Chondrocyte (in vitro differentiated cells): Measurements from ENCODE around the gene MOAP1. TPM values are rescaled to one million over a fixed set of nuclear protein-coding genes. Genes with fewer than 3 reads are reported as not detected.
"Not testable (repeated sequence)": the region's sequence is repeated elsewhere in the genome, so short reads cannot be mapped to it uniquely, and the experiment has no call there.

ENCODE experiments used
- DNase-seq: peaks from one replicate; pipeline ENCODE4 v3.0.0; 2021; ENCODE audit warnings: mixed read lengths, low spot score
- H3K27ac Mint-ChIP-seq: one replicate; pipeline ENCODE4 v1.8.0; 2021; ENCODE audit warnings: mild to moderate bottlenecking, moderate library complexity, mixed read lengths; ENCODE audit not compliant: unreplicated experiment
- H3K27me3 Mint-ChIP-seq: 2 replicates; pipeline ENCODE4 v1.8.0; 2021; ENCODE audit warnings: low read depth, mixed read lengths
- H3K36me3 Mint-ChIP-seq: 2 replicates; pipeline ENCODE4 v1.8.0; 2021; ENCODE audit warnings: low read depth, mixed read lengths
- H3K4me1 Mint-ChIP-seq: 2 replicates; pipeline ENCODE4 v1.8.0; 2021; ENCODE audit warnings: low read depth, mild to moderate bottlenecking, mixed read lengths
- H3K4me3 Mint-ChIP-seq: one replicate; pipeline ENCODE4 v1.8.0; 2021; ENCODE audit warnings: mild to moderate bottlenecking, moderate library complexity, mixed read lengths; ENCODE audit not compliant: unreplicated experiment
- H3K9me3 Mint-ChIP-seq: 2 replicates; pipeline ENCODE4 v1.8.0; 2021; ENCODE audit warnings: low read depth, mixed read lengths
- total RNA-seq: library from RNA; stranded (reverse); gene quantifications from 3 replicates; pipeline ENCODE4 v1.2.1, GENCODE V29; 2021
- TF ChIP-seq, protein P1 (sequence below): fragments of 200-600 bp; sonication (generic); IDR thresholded peaks from 2 replicates; pipeline ENCODE4 v1.5.0; 2021; ENCODE audit warnings: antibody characterized with exemption, mild to moderate bottlenecking, moderate library complexity

MOAP1 gene
- total RNA-seq, 1 donor from 2014 or later: 18.1 TPM

DNA sequence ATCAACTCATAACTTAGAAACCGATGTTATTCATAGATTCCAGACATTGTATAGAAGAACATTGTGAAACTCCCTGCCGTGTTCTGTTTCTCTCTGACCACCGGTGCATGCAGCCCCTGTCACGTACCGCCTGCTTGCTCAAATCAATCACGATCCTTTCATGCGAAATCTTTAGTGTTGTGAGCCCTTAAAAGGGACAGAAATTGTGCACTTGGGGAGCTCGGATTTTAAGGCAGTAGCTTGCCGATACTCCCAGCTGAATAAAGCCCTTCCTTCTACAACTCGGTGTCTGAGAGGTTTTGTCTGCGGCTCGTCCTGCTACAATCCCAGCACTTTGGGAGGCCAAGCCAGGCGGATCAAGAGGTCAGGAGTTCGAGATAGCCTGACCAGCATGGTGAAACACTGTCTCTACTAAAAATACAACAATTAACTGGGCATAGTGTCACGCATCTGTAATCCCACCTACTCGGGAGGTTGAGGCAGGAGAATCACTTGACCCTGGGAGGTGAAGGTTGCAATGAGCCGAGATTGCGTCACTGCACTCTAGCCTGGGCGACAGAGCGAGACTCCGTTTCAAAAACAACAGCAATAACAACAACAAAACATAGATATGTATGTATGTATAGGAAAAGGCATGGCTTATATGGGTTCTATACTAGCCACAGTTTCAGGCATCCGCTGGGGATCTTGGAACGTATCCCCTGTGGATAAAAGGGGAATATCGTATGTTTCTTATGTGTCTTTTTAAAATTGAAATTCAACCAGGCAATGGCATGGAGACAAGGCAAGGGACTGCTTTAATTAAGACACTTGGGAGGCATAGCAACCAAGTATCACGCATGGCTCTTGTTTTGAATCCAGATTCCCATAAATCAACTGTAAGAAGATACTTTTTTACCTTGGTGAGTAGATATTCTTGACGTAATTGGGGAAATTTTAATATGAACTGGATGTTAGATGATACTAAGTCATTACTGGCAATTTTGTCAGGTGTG, 19.1 kb downstream of the MOAP1 start:
- H3K4me1 Mint-ChIP-seq, H3K9me3 Mint-ChIP-seq, H3K27me3 Mint-ChIP-seq, H3K4me3 Mint-ChIP-seq, H3K36me3 Mint-ChIP-seq: not testable (repeated sequence)
- DNase-seq: peak; percentile 19
- peak overlapping the region; percentile 79 for H3K27ac Mint-ChIP-seq

DNA sequence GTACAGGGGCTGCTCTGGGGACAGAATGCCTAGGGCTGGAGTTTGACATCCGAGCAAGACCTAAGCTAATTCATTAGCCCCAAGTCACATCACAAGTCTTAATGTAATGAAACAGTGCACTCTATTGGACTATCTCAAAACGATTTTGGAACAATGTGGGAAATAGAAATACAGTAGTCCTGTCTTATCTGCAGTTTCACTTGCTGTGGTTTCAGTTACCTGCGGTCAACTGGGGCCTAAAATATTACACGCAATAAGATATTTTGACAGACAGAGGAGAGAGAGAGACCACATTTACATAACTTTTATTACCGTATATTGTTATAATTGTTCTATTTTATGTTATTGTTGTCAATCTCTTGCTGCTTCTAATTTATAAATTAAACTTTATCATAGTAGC, 21.1 kb downstream of the MOAP1 start:
- no peak for DNase-seq
- H3K4me3 Mint-ChIP-seq: no peak overlapping the region
- H3K27ac Mint-ChIP-seq: no peak overlapping the region
- TF ChIP-seq, protein P1, sequence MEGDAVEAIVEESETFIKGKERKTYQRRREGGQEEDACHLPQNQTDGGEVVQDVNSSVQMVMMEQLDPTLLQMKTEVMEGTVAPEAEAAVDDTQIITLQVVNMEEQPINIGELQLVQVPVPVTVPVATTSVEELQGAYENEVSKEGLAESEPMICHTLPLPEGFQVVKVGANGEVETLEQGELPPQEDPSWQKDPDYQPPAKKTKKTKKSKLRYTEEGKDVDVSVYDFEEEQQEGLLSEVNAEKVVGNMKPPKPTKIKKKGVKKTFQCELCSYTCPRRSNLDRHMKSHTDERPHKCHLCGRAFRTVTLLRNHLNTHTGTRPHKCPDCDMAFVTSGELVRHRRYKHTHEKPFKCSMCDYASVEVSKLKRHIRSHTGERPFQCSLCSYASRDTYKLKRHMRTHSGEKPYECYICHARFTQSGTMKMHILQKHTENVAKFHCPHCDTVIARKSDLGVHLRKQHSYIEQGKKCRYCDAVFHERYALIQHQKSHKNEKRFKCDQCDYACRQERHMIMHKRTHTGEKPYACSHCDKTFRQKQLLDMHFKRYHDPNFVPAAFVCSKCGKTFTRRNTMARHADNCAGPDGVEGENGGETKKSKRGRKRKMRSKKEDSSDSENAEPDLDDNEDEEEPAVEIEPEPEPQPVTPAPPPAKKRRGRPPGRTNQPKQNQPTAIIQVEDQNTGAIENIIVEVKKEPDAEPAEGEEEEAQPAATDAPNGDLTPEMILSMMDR: no peak
- H3K4me1 Mint-ChIP-seq: peaks cover 6% of the 10 kb centered on the region
- H3K9me3 Mint-ChIP-seq: no peaks in the 10 kb centered on the region
- no peaks in the 10 kb centered on the region for H3K36me3 Mint-ChIP-seq
- no peaks in the 10 kb centered on the region for H3K27me3 Mint-ChIP-seq

GRCh38 chr14:93161411-93161940, 23.2 kb downstream of the MOAP1 start:
- no peak overlapping the region for H3K27ac Mint-ChIP-seq
- H3K27me3 Mint-ChIP-seq: peaks cover 3% of the 10 kb centered on the region
- H3K4me3 Mint-ChIP-seq: no peak overlapping the region
- no peaks in the 10 kb centered on the region for H3K36me3 Mint-ChIP-seq
- no peak for DNase-seq
- H3K4me1 Mint-ChIP-seq: peaks cover 6% of the 10 kb centered on the region
- TF ChIP-seq, protein P1: no peak
- H3K9me3 Mint-ChIP-seq: no peaks in the 10 kb centered on the region

DNA sequence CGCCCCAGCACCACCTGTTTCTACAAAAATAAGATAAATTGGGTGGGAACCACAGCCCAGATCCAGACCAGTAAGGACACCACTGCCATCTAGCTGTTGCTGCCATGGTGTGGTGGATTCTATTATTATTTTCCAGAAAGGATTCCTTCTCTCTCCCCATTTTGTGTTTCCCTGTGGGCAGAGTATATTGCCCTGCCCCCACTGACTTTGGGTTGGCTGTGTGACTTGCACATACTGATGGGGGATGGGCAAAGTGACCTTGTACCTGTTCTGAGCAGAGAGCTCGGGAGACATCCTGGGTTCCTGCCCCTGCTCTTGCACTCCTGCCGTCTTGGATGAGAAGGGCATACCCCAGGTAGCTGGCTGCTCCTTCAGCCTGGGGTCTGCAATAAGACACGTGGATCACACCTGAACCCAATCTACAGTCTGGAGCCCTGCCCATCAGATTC, 24.3 kb downstream of the MOAP1 start:
- Mint-ChIP-seq H3K36me3 (no peaks in the 10 kb centered on the region), H3K9me3 (no peaks in the 10 kb centered on the region), H3K27me3 (peaks cover 4% of the 10 kb centered on the region), H3K4me1 (peaks cover 5% of the 10 kb centered on the region), H3K4me3 (no peak overlapping the region), H3K27ac (no peak overlapping the region)
- no peak for DNase-seq
- TF ChIP-seq, protein P1: peak; percentile 73

GRCh38 chr14:93159625-93160352, 24.9 kb downstream of the MOAP1 start:
- H3K9me3 Mint-ChIP-seq, H3K4me1 Mint-ChIP-seq, DNase-seq, H3K36me3 Mint-ChIP-seq, H3K27me3 Mint-ChIP-seq, H3K27ac Mint-ChIP-seq, H3K4me3 Mint-ChIP-seq: not testable (repeated sequence)

DNA sequence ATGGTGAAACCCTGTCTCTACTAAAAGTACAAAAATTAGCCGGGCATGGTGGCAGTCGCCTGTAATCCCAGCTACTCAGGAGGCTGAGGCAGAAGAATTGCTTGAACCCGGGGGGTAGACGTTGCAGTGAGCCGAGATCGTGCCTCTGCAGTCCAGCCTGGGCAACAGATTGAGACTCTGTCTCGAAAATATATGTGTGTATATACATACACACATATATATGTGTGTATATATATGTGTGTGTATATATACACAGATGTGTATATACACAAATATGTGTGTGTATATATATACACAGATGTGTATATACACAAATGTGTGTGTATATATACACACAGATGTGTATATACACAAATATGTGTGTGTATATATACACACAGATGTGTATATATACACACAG, 26.3 kb downstream of the MOAP1 start:
- H3K4me3 Mint-ChIP-seq, H3K27ac Mint-ChIP-seq, H3K36me3 Mint-ChIP-seq, DNase-seq, H3K27me3 Mint-ChIP-seq, H3K4me1 Mint-ChIP-seq, H3K9me3 Mint-ChIP-seq: not testable (repeated sequence)
